HepG2 (cell line): ENCODE results near the gene KRTAP3-3. TPM values are rescaled to one million over a fixed set of nuclear protein-coding genes. Genes with fewer than 3 reads are reported as not detected.
A peak's percentile ranks its signal among the peaks of the same experiment; 100 is the strongest.

Experiments used
- ATAC-seq: fragments of 200-7000 bp; cut with Tn5 transposase; 3 replicates; pipeline ENCODE4 v1.9.1; 2020; ENCODE audit warnings: mild to moderate bottlenecking, moderate library complexity
- BruUV-seq: library from RNA; stranded (reverse); fragments of 400-500 nt; replicated peaks from 2 replicates; lab custom pipeline; 2021; lab: Mats Ljungman, UMichigan
- CTCF ChIA-PET: fragments of 300-600 bp; formaldehyde crosslinking; extraction: SDS; loops from one replicate; lab custom pipeline; 2021; ENCODE audit warnings: low total read pairs, inconsistent platforms, low intra/inter-chr PET ratio; lab: Yijun Ruan, JAX
- POLR2A ChIA-PET: fragments of 350-600 bp; sonication (Branson Sonifier 250); formaldehyde crosslinking; loops from one replicate; lab custom pipeline; 2020; ENCODE audit warnings: antibody characterized with exemption, inconsistent platforms; lab: Yijun Ruan, JAX
- DNase-seq: peaks from one replicate; pipeline ENCODE4 v3.0.0-alpha.2; 2015; ENCODE audit warnings: low spot score
- FAIRE-seq: peaks from 3 replicates; lab custom pipeline; 2011; peaks lifted over from hg19 to GRCh38; lab: Jason Lieb, UNC
- H2AFZ ChIP-seq: one replicate; pipeline ENCODE4 v1.6.1; 2011; ENCODE audit warnings: low read length, inconsistent platforms
- H3K27ac ChIP-seq: fragments of 300-600 bp; 3 replicates; pipeline ENCODE4 v1.8.0; 2011; ENCODE audit warnings: mixed run types, mild to moderate bottlenecking, mixed read lengths, low read length, inconsistent platforms; ENCODE audit not compliant: insufficient read depth; ENCODE audit errors: extremely low read length
- H3K27me3 ChIP-seq, 2 experiments: fragments of 200-600 bp in 1 of 2; 2 replicates in 1 of 2; 3 replicates in 1 of 2; pipeline versions ENCODE4 v1.6.0 to v1.8.0; 2011; ENCODE audit warnings: low read length in 2 of 2, mild to moderate bottlenecking in 2 of 2, moderate library complexity in 2 of 2, inconsistent platforms in 1 of 2; ENCODE audit not compliant: insufficient read depth in 2 of 2, control insufficient read depth in 1 of 2
- H3K36me3 ChIP-seq, 2 experiments: fragments of 200-600 bp in 1 of 2; replicated peaks in 1 of 2; 2 replicates in 1 of 2; 3 replicates in 1 of 2; pipeline versions ENCODE4 v1.5.1 to v1.8.0; 2011; ENCODE audit warnings: low read length in 2 of 2, inconsistent platforms in 1 of 2; ENCODE audit not compliant: insufficient read depth in 2 of 2, control insufficient read depth in 1 of 2
- H3K4me1 ChIP-seq: 2 replicates; pipeline ENCODE4 v1.5.1; 2012; ENCODE audit warnings: low read length, inconsistent platforms; ENCODE audit not compliant: insufficient read depth
- H3K4me2 ChIP-seq: 2 replicates; pipeline ENCODE4 v1.6.0; 2011; ENCODE audit warnings: low read depth, low read length, inconsistent platforms
- H3K4me3 ChIP-seq, 3 experiments: fragments of 200-600 bp in 1 of 3; sonication (generic), shearing (Covaris generic) in 1 of 3; replicated peaks in 1 of 3; 2 replicates each; pipeline ENCODE4 v1.5.1; 2011 to 2016; ENCODE audit warnings: low read length in 3 of 3, inconsistent platforms in 2 of 3, low read depth in 2 of 3, mild to moderate bottlenecking in 2 of 3, control low read depth in 1 of 3, mixed read lengths in 1 of 3; ENCODE audit not compliant: insufficient read depth in 1 of 3
- H3K79me2 ChIP-seq: one replicate; pipeline ENCODE4 v1.6.1; 2011; ENCODE audit warnings: low read length, inconsistent platforms; ENCODE audit not compliant: insufficient read depth
- H3K9ac ChIP-seq: 2 replicates; pipeline ENCODE4 v1.6.0; 2011; ENCODE audit warnings: mild to moderate bottlenecking, low read depth, low read length, inconsistent platforms; ENCODE audit not compliant: insufficient read depth
- H3K9me3 ChIP-seq: 2 replicates; pipeline ENCODE4 v1.5.1; 2012; ENCODE audit warnings: mild to moderate bottlenecking, low read length
- H4K20me1 ChIP-seq: 2 replicates; pipeline ENCODE4 v1.6.0; 2011; ENCODE audit warnings: inconsistent platforms, mild to moderate bottlenecking, low read length, moderate library complexity; ENCODE audit not compliant: insufficient read depth
- GLI4 ChIP-seq: sonication (generic); formaldehyde crosslinking; IDR thresholded peaks from 2 replicates; pipeline ENCODE4 v1.5.1; 2020; ENCODE audit warnings: missing genetic modification reagents, mild to moderate bottlenecking, moderate library complexity, borderline replicate concordance
- HOXA7 ChIP-seq: sonication (generic); formaldehyde crosslinking; IDR thresholded peaks from 2 replicates; pipeline ENCODE4 v1.8.1; 2022; ENCODE audit warnings: mild to moderate bottlenecking, missing genetic modification reagents, moderate library complexity
- IRF1 ChIP-seq: sonication (generic); formaldehyde crosslinking; IDR thresholded peaks from 2 replicates; pipeline ENCODE4 v1.4.0; 2020; ENCODE audit warnings: low read depth, mild to moderate bottlenecking, missing genetic modification reagents
- KDM2A ChIP-seq: sonication (generic); formaldehyde crosslinking; IDR thresholded peaks from 2 replicates; pipeline ENCODE4 v1.4.0; 2020; ENCODE audit warnings: low read depth, missing genetic modification reagents, borderline replicate concordance
- KLF13 ChIP-seq: sonication (generic); formaldehyde crosslinking; IDR thresholded peaks from 2 replicates; pipeline ENCODE4 v1.4.0; 2020; ENCODE audit warnings: mild to moderate bottlenecking, missing genetic modification reagents
- MIXL1 ChIP-seq: IDR thresholded peaks from 2 replicates; pipeline ENCODE4 v1.6.1; 2016
- NR0B2 ChIP-seq: sonication (generic); formaldehyde crosslinking; IDR thresholded peaks from 2 replicates; pipeline ENCODE4 v1.4.0; 2020; ENCODE audit warnings: mild to moderate bottlenecking, missing genetic modification reagents
- NR2F2 ChIP-seq: IDR thresholded peaks from 2 replicates; pipeline ENCODE4 v1.6.1; 2012; ENCODE audit warnings: low read depth, inconsistent platforms, borderline replicate concordance
- PTBP1 ChIP-seq: fragments of 200-400 bp; formaldehyde crosslinking; IDR thresholded peaks from 2 replicates; pipeline ENCODE4 v1.6.1; 2018; ENCODE audit warnings: low read length, low read depth; ENCODE audit not compliant: poor library complexity, severe bottlenecking
- SKIL ChIP-seq: sonication (generic); formaldehyde crosslinking; IDR thresholded peaks from 2 replicates; pipeline ENCODE4 v1.8.0; 2022; ENCODE audit warnings: missing genetic modification reagents, mild to moderate bottlenecking, moderate library complexity, borderline replicate concordance
- SP140L ChIP-seq: sonication (generic); formaldehyde crosslinking; IDR thresholded peaks from 2 replicates; pipeline ENCODE4 v1.4.0; 2020; ENCODE audit warnings: missing genetic modification reagents, borderline replicate concordance
- ZBTB49 ChIP-seq: sonication (generic); formaldehyde crosslinking; IDR thresholded peaks from 2 replicates; pipeline ENCODE4 v1.4.0; 2020; ENCODE audit warnings: missing genetic modification reagents, borderline replicate concordance
- ZNF382 ChIP-seq: sonication (generic); formaldehyde crosslinking; IDR thresholded peaks from 2 replicates; pipeline ENCODE4 v1.5.0; 2020; ENCODE audit warnings: missing genetic modification reagents, mild to moderate bottlenecking, borderline replicate concordance
- ZNF432 ChIP-seq: sonication (generic); formaldehyde crosslinking; IDR thresholded peaks from 2 replicates; pipeline ENCODE4 v1.5.0; 2020; ENCODE audit warnings: missing genetic modification reagents, mild to moderate bottlenecking, borderline replicate concordance
- ZNF563 ChIP-seq: sonication (generic); formaldehyde crosslinking; IDR thresholded peaks from 2 replicates; pipeline ENCODE4 v1.8.0; 2022; ENCODE audit warnings: mild to moderate bottlenecking, moderate library complexity, missing genetic modification reagents
- ZNF629 ChIP-seq: sonication (generic); formaldehyde crosslinking; conservative IDR thresholded peaks from 2 replicates; pipeline ENCODE4 v1.5.0; 2020; ENCODE audit warnings: missing genetic modification reagents
- ZUFSP ChIP-seq: sonication (generic); formaldehyde crosslinking; IDR thresholded peaks from 2 replicates; pipeline ENCODE4 v1.9.0; 2021; ENCODE audit warnings: missing genetic modification reagents, mild to moderate bottlenecking, borderline replicate concordance
- WGBS: methylation state at CpG from one replicate; pipeline ENCODE4 v1.1.6; 2017; ENCODE audit warnings: low lambda C conversion rate; 5-methylcytosine and 5-hydroxymethylcytosine counted together
- in situ Hi-C: cut with HindIII; loops from 2 replicates; pipeline ENCODE4 v1.10.0; 2017; ENCODE audit warnings: low pct_unique_long_range_greater_than_20kb; ENCODE audit not compliant: extremely low pct_ligation_motif_present
- intact Hi-C: fragments of 100-400 bp; cut with micrococcal nuclease; formaldehyde crosslinking; loops from one replicate; pipeline ENCODE4 v1.10.0; 2022; ENCODE audit not compliant: unreplicated experiment
- polyA plus RNA-seq, 8 experiments: library from polyadenylated mRNA; depleted of rRNA in 3 of 8; stranded (reverse) in 7 of 8; unstranded in 1 of 8; fragments of >200 nt; fragmentation: Illumina TruSeq in 4 of 8; extraction: Trizol in 4 of 8; gene quantifications; 2 replicates each; pipeline versions ENCODE4 v1.2.1 to v1.2.3, GENCODE V29; 2011 to 2016; ENCODE audit warnings: low read depth in 4 of 8, missing spikeins in 1 of 8, mixed read lengths in 1 of 8; ENCODE audit not compliant: insufficient read depth in 1 of 8
- total RNA-seq, 5 experiments: library from RNA; depleted of rRNA; stranded (reverse); fragments of >200 nt; fragmentation: Illumina TruSeq; extraction: Trizol; gene quantifications; 2 replicates each; pipeline ENCODE4 v1.2.3, GENCODE V29; 2016; ENCODE audit warnings: low read depth in 1 of 5

The KRTAP3-3 gene
- total and polyA plus RNA-seq, 2 of the 13 experiments (the other 11 are each of a cell fraction or from before 2014, with no cell fraction given), result not detected

GRCh38 chr17:40984226-40984625, 9.7 kb downstream of the KRTAP3-3 start, which contains the start of gene KRT40 (continued):
- TF ChIP-seq ZUFSP (CRISPR knock-in tag), result no peak
- TF ChIP-seq ZNF563 (CRISPR knock-in tag), result no peak
- no peak for TF ChIP-seq KLF13 (CRISPR knock-in tag)
- no peak for TF ChIP-seq NR2F2
- TF ChIP-seq GLI4 (CRISPR knock-in tag), result no peak
- no peak for TF ChIP-seq SP140L
- no peak for TF ChIP-seq ZNF382 (CRISPR knock-in tag)
- no peak for TF ChIP-seq KDM2A
- TF ChIP-seq PTBP1, result no peak

- no peak overlapping the region for H3K4me3 ChIP-seq
- no peak for ATAC-seq
- no peak overlapping the region for H3K9ac ChIP-seq
- DNase-seq, result no peak
- POLR2A ChIA-PET, result no interaction called here
- BruUV-seq, result no TSS peak
- 0 out of 2 replicates have a peak overlapping the region, but pooled peaks have one; percentile 3 for H3K4me2 ChIP-seq
- no peak overlapping the region for H2AFZ ChIP-seq
- no peak overlapping the region for H3K27ac ChIP-seq
- peaks cover 6% of the 10 kb centered on the region; the same call in 1 of the 2 replicates for H3K4me1 ChIP-seq
- FAIRE-seq, result no peak
- CTCF ChIA-PET, result no interaction called here
- no peaks in the 10 kb centered on the region for H3K9me3 ChIP-seq
- intact Hi-C loops, result no loop called here
- no peaks in the 10 kb centered on the region for H3K79me2 ChIP-seq
- in situ Hi-C loops, result no loop called here
- no peaks in the 10 kb centered on the region for H3K36me3 ChIP-seq
- no peaks in the 10 kb centered on the region for H4K20me1 ChIP-seq
- no peaks in the 10 kb centered on the region for H3K27me3 ChIP-seq
- 47% methylated on average over 5 of the region's 5 CpGs for WGBS
- TF ChIP-seq NR0B2 (CRISPR knock-in tag) (no peak), ZNF432 (CRISPR knock-in tag) (no peak), ZNF629 (peak; percentile 54), HOXA7 (CRISPR knock-in tag) (no peak), MIXL1 (no peak), SKIL (CRISPR knock-in tag) (no peak), ZBTB49 (CRISPR knock-in tag) (no peak), IRF1 (CRISPR knock-in tag) (no peak)
Measured at GRCh38 chr17:40981115-40981514, 12.8 kb downstream of the KRTAP3-3 start.
